HG02970 (cell line): ENCODE measurements around the gene CDK11B.
"Not testable (repeated sequence)": the region's sequence is repeated elsewhere in the genome, so short reads cannot be mapped to it uniquely, and the experiment has no call there.

ENCODE experiments used
- ATAC-seq: cut with Tn5 transposase; IDR thresholded peaks from one replicate; pipeline ENCODE4 v1.9.1; 2021; ENCODE audit warnings: mild to moderate bottlenecking, moderate library complexity, moderate number of reproducible peaks; ENCODE audit not compliant: unreplicated experiment, low FRiP score

CDK11B gene

GRCh38 chr1:1662830-1663560 lies 4.2 kb upstream of the CDK11B start:
- ATAC-seq: not testable (repeated sequence)

DNA sequence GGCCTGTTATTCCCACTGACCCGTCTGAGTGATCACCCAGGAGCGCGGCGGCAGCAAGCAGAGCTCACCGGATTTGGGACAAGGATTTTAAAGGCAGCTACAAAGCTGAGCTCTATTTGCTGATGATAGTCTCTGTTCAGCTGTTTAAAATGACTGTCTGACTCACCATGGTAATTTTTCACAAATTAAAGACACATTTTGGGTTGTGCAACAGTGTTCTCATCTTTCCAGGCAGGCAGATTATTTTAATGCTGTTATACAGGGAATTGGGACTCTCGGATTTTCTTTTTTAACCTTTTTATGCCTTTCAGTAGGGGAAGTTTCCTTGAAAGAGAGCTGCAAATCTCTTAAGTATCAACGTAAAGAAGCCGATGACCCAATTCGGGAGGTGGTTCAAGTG lies 3.6 kb upstream of the CDK11B start:
- ATAC-seq: not testable (repeated sequence)

DNA sequence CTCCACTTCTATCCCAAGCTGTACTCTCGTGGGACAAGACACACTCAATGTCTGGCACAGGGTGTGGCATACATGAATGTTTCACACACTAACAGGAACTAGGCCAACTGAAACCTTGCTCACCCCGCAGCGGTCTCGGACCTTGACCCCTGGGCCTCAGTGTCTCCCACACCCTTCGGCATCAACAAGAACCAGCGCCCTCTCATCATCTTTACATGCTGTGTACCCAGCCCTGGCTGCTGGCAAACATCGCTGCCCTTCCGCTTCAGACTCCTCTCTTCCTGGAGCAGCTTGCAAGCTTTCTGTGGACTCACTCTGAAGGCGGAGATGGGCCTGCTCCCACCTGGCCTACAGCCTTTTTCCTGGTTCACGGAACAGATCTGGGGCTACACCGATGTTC lies 10.5 kb downstream of the CDK11B start:
- ATAC-seq: not testable (repeated sequence)

- not testable (repeated sequence) for ATAC-seq
These were observed 11.1 kb downstream of the CDK11B start for GRCh38 chr1:1647567-1648241.

DNA sequence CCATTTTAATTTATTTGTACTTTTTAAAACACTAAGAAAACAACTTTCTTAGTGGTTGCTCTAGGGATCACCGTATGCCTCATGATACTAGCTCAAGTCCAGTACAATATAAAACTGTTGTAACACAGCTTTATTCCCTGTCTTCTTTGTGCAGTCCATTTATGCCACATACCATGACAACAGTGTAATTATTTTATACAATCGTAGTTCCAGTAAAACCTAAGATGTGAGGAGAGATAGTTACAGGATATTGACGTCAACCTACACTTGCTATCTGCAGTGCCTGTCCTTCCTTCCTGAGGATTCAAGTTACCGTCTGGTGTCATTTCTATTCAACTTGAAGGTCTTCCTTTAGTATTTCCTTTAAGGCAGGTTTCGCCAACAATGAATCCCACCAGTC lies 12.5 kb downstream of the CDK11B start:
- ATAC-seq: not testable (repeated sequence)

GRCh38 chr1:1640711-1641461 lies 17.9 kb downstream of the CDK11B start:
- ATAC-seq: not testable (repeated sequence)

DNA sequence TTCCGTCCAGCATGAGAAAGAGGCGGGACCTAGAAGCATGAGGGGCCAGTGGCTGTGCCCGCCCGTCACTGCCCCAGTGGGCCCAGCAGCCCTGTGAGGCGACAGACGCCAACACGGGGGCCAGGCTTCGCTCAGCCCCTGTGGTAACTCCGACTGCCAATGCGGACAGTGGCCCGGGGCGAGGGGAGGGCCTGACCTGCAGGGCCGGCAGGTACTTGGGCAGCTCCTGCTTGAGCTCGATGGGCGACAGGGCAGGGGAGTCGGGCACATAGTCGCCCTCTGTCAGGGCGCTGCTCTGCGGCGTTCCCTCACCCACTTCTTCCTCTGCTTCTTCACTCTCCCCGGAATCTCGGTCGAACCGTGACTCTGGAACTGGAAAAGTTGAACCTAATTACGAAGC lies 18.7 kb downstream of the CDK11B start:
- ATAC-seq: not testable (repeated sequence)

DNA sequence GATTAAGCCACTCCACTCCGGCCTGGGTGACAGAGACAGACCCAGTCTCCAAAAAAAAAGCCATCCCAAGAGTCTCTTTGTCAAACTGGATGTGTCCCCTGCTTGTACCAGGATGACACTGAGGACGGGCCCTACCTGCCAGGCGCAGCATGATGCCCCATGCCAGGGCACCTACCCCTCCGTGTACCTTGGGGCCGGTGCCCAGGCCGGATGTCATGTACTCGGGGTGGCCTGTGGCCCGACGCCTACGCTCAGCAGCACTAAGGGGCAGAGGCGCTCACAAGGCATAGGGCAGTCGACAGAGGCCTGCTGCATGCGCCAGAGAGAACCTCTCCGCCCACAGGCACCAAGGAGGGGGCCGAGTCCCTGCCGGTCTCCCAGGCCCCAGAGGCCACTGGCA lies 19.4 kb downstream of the CDK11B start:
- ATAC-seq: not testable (repeated sequence)

- ATAC-seq: not testable (repeated sequence)
These were observed 20.3 kb downstream of the CDK11B start for GRCh38 chr1:1638528-1638927.

DNA sequence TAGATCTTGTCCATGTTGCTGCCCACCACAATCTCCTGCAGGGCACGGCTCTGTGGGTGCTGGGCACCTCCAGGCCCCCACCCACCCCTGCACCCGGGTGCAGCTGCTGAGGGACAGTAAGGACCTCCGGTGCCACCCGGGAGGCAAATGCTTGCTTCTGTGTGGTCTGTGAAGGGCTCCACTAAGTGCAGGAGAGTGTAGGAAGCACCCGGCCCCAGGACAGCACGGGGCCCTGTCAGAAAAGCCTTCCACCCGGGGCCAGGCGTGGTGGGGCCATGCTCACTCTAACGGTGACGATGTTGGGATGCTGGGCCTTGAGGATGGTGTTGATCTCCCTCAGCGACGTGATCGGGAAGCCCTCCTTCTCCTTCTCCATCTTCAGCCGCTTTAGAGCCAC lies 21.3 kb downstream of the CDK11B start:
- ATAC-seq: not testable (repeated sequence)

- ATAC-seq: not testable (repeated sequence)
These were observed 22.0 kb downstream of the CDK11B start for GRCh38 chr1:1636621-1637478.

- ATAC-seq: not testable (repeated sequence)
These were observed 24.2 kb downstream of the CDK11B start for GRCh38 chr1:1634613-1635012.

GRCh38 chr1:1633409-1633808 lies 25.4 kb downstream of the CDK11B start:
- not testable (repeated sequence) for ATAC-seq

DNA sequence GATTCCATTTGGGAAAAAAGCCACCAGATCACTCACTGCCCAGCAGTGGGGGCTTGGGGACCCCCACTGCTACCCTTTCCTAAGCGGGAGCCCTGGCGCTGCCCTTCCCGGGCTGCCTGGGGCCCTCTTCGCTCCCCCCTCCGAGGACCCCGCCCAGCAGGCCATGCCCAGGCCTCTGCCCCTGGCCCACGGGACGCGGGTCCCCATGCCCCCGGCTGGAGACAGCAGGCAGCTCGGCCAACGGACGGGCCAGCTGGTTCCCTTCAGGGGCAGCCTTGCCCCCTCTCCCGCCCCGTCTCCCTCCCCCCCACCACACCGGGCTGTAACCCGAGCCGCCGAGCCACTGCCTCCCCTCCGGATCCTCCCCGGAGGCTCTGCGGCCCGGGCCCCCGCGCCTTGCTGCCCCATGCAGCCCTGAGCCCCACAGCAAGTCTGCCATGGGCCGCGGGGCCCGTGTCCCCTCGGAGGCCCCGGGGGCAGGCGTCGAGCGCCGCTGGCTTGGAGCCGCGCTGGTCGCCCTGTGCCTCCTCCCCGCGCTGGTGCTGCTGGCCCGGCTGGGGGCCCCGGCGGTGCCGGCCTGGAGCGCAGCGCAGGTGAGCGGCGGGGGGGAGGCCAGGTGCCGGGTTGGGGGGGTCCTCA lies 26.9 kb downstream of the CDK11B start, which contains the start of gene MMP23B:
Gene MMP23B (plus strand): TSS at position 392 of the 639 bp plus-strand sequence. CDS start 46 bp downstream, at position 438.
- ATAC-seq: no peak

GRCh38 chr1:1630965-1631781 lies 27.6 kb downstream of the CDK11B start:
- no peak for ATAC-seq

DNA sequence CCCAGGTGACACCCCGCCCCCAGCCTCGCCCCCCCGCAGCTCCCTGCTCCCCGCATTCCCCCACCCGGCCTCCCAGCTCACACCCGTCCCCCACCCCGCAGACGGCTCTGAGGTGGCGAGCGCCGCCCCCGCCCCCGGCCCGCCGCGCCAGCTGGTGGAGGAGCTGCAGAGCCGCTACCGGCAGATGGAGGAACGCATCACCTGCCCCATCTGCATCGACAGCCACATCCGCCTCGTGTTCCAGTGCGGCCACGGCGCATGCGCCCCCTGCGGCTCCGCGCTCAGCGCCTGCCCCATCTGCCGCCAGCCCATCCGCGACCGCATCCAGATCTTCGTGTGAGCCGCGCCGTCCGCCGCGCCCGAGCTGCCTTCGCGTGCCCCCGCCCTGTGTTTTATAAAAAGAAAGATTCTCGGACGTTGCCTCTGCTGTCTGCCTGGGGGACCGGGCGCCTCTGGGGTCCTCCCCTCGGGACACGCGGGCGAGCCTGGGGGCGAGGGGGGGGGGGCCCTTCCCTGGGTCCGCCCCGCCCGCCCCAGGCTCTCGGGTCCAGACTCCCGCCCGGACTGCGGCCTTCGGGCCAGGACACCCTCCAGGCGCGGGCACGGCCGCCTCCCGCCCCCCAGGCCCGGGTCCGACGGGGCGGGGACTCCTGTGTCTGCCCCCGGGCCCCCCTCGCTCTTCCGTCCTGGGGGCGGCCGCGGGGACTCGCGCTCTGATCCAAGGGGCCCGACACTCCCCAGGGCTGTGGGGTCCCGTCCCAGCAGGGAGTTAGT lies 28.4 kb downstream of the CDK11B start:
- peak; percentile 61 for ATAC-seq

DNA sequence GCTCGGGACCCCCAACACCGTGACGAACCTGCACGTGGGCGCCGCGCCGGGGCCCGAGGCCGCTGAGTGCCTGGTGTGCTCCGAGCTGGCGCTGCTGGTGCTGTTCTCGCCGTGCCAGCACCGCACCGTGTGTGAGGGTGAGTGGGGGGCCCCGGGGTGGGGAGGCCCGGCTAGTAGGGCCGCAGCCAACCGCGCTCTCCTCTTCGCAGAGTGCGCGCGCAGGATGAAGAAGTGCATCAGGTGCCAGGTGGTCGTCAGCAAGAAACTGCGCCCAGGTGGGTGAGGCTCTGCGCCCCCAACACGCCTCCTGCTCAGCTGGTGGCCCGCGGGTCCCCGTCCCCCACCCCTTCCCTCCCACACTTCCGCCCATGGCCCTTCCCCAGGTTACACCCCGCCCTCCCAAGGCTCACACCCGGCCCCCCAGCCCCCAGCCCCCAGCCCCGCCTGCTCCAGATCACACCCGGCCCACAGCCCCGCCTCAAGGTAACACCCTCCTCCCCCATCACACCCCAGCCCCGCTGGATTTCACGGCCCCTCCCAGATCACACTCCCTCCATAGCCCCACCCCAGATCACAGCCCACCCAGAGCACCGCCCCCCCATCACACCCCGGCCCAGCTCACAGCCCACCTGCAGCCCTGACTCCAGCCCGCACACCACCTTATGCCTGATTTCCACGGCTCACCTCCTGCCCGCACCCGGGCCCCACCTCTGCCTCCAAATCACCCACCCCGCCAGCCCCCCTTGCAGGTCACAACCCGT lies 29.2 kb downstream of the CDK11B start:
- no peak for ATAC-seq
